ENCODE measurements around the gene FAM53B. TPM values are rescaled to one million over a fixed set of nuclear protein-coding genes. Genes with fewer than 3 reads are reported as not detected.
"Not testable (repeated sequence)": the region's sequence is repeated elsewhere in the genome, so short reads cannot be mapped to it uniquely, and the experiment has no call there.

FAM53B gene
- total and polyA plus RNA-seq, 4 donors: 21.8 to 31.2 (median 29.7) TPM

GRCh38 chr10:124612611-124613498 lies 131.3 kb downstream of the FAM53B start:
- Histone ChIP-seq H3K27ac (ENCODE audit: low read depth, low read length) (no peak overlapping the region), H3K27me3 (ENCODE audit: control insufficient read depth, insufficient read depth, low read length) (no peaks in the 10 kb centered on the region), H3K4me1 (ENCODE audit: control insufficient read depth, insufficient read depth, low read length) (peaks cover 47% of the 10 kb centered on the region), H3K9me3 (ENCODE audit: control insufficient read depth, insufficient read depth, low read length) (no peaks in the 10 kb centered on the region), H3K4me3 (ENCODE audit: low read depth, low read length) (no peak overlapping the region), H3K36me3 (ENCODE audit: control insufficient read depth, insufficient read depth, low read length) (peaks cover 69% of the 10 kb centered on the region)
- 61% methylated on average over 14 of the region's 18 CpGs for WGBS (ENCODE audit: insufficient coverage)
- DNase-seq (ENCODE audit: low read depth in 4 of 6, low spot score in 6 of 6): no peak

GRCh38 chr10:124611738-124612137 lies 132.4 kb downstream of the FAM53B start:
- H3K36me3 ChIP-seq (ENCODE audit: control insufficient read depth, insufficient read depth, low read length): peaks cover 63% of the 10 kb centered on the region
- 81% methylated on average over 10 of the region's 11 CpGs for WGBS (ENCODE audit: insufficient coverage)
- no peak overlapping the region for H3K4me3 ChIP-seq (ENCODE audit: low read depth, low read length)
- H3K27me3 ChIP-seq (ENCODE audit: control insufficient read depth, insufficient read depth, low read length): no peaks in the 10 kb centered on the region
- H3K4me1 ChIP-seq (ENCODE audit: control insufficient read depth, insufficient read depth, low read length): peaks cover 57% of the 10 kb centered on the region
- no peak for DNase-seq (ENCODE audit: low read depth in 4 of 6, low spot score in 6 of 6)
- H3K9me3 ChIP-seq (ENCODE audit: control insufficient read depth, insufficient read depth, low read length): no peaks in the 10 kb centered on the region
- no peak overlapping the region for H3K27ac ChIP-seq (ENCODE audit: low read depth, low read length)

GRCh38 chr10:124610851-124611250 lies 133.3 kb downstream of the FAM53B start:
- peaks cover 61% of the 10 kb centered on the region for H3K36me3 ChIP-seq (ENCODE audit: control insufficient read depth, insufficient read depth, low read length)

DNA sequence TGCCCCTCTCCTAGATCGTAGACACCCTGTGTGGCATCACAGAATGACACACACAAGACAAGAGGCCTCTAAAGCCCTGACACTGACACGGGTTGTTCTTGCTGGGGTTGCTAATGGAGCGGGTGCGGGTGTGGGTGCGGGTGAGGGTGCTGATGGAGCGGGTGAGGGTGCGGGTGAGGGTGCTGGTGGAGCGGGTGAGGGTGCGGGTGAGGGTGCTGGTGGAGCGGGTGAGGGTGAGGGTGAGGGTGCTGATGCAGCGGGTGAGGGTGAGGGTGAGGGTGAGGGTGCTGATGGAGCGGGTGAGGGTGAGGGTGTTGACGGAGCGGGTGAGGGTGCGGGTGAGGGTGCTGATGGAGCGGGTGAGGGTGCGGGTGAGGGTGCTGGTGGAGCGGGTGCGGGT lies 134.0 kb downstream of the FAM53B start:
- H3K9me3 ChIP-seq (ENCODE audit: control insufficient read depth, insufficient read depth, low read length); H3K4me3 ChIP-seq (ENCODE audit: low read depth, low read length); DNase-seq (ENCODE audit: low read depth in 4 of 6, low spot score in 6 of 6); H3K27ac ChIP-seq (ENCODE audit: low read depth, low read length); H3K27me3 ChIP-seq (ENCODE audit: control insufficient read depth, insufficient read depth, low read length): not testable (repeated sequence)
- WGBS (ENCODE audit: insufficient coverage): 94% methylated on average over 14 of the region's 19 CpGs
- Histone ChIP-seq H3K4me1 (ENCODE audit: control insufficient read depth, insufficient read depth, low read length) (peaks cover 64% of the 10 kb centered on the region), H3K36me3 (ENCODE audit: control insufficient read depth, insufficient read depth, low read length) (peaks cover 58% of the 10 kb centered on the region)

More at GRCh38 chr10:124610851-124611250, 133.3 kb downstream of the FAM53B start:
- DNase-seq (ENCODE audit: low read depth in 4 of 6, low spot score in 6 of 6); H3K4me3 ChIP-seq (ENCODE audit: low read depth, low read length); H3K27me3 ChIP-seq (ENCODE audit: control insufficient read depth, insufficient read depth, low read length); H3K27ac ChIP-seq (ENCODE audit: low read depth, low read length); H3K9me3 ChIP-seq (ENCODE audit: control insufficient read depth, insufficient read depth, low read length): not testable (repeated sequence)
- H3K4me1 ChIP-seq (ENCODE audit: control insufficient read depth, insufficient read depth, low read length): peaks cover 58% of the 10 kb centered on the region
- 94% methylated on average over 10 of the region's 17 CpGs for WGBS (ENCODE audit: insufficient coverage)

- Histone ChIP-seq H3K27me3 (ENCODE audit: control insufficient read depth, insufficient read depth, low read length) (no peaks in the 10 kb centered on the region), H3K9me3 (ENCODE audit: control insufficient read depth, insufficient read depth, low read length) (no peaks in the 10 kb centered on the region), H3K4me3 (ENCODE audit: low read depth, low read length) (no peak overlapping the region), H3K4me1 (ENCODE audit: control insufficient read depth, insufficient read depth, low read length) (peaks cover 69% of the 10 kb centered on the region), H3K27ac (ENCODE audit: low read depth, low read length) (no peak overlapping the region), H3K36me3 (ENCODE audit: control insufficient read depth, insufficient read depth, low read length) (peaks cover 54% of the 10 kb centered on the region)
- no peak for DNase-seq (ENCODE audit: low read depth in 4 of 6, low spot score in 6 of 6)
- 88% methylated on average over 11 of the region's 11 CpGs for WGBS (ENCODE audit: insufficient coverage)
Measured at GRCh38 chr10:124609698-124610097, 134.5 kb downstream of the FAM53B start.

GRCh38 chr10:124608093-124608721 lies 136.0 kb downstream of the FAM53B start:
- Histone ChIP-seq H3K27me3 (ENCODE audit: control insufficient read depth, insufficient read depth, low read length) (no peaks in the 10 kb centered on the region), H3K4me1 (ENCODE audit: control insufficient read depth, insufficient read depth, low read length) (peaks cover 73% of the 10 kb centered on the region)

DNA sequence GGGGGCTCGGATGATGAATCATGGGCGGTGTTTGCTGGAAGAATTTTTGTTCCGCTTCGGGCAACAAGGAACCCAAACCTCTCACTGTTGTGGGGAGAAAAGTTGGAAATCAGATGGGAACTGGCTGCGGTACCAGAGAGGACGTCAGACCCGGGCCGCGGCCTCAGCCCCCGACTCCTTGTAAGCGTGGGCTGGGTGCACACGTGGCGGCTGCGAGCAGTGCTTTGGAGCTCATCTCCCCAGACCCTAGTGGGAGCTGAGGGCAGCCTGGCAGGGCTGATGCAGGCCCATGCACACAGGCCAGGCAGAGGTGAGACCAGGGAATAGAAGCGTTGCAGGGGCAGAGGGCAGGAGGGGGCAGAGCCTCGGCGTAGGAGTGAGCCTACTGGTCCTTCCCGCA lies 136.5 kb downstream of the FAM53B start:
- WGBS (ENCODE audit: insufficient coverage): 80% methylated on average over 14 of the region's 18 CpGs
- Histone ChIP-seq H3K9me3 (ENCODE audit: control insufficient read depth, insufficient read depth, low read length) (no peaks in the 10 kb centered on the region), H3K27me3 (ENCODE audit: control insufficient read depth, insufficient read depth, low read length) (no peaks in the 10 kb centered on the region), H3K4me3 (ENCODE audit: low read depth, low read length) (no peak overlapping the region), H3K36me3 (ENCODE audit: control insufficient read depth, insufficient read depth, low read length) (peaks cover 55% of the 10 kb centered on the region), H3K27ac (ENCODE audit: low read depth, low read length) (no peak overlapping the region), H3K4me1 (ENCODE audit: control insufficient read depth, insufficient read depth, low read length) (peaks cover 74% of the 10 kb centered on the region)
- no peak for DNase-seq (ENCODE audit: low read depth in 4 of 6, low spot score in 6 of 6)

More at GRCh38 chr10:124608093-124608721, 136.0 kb downstream of the FAM53B start:
- Histone ChIP-seq H3K4me3 (ENCODE audit: low read depth, low read length) (no peak overlapping the region), H3K27ac (ENCODE audit: low read depth, low read length) (no peak overlapping the region), H3K9me3 (ENCODE audit: control insufficient read depth, insufficient read depth, low read length) (no peaks in the 10 kb centered on the region), H3K36me3 (ENCODE audit: control insufficient read depth, insufficient read depth, low read length) (peaks cover 55% of the 10 kb centered on the region)
- DNase-seq (ENCODE audit: low read depth in 4 of 6, low spot score in 6 of 6): no peak
- 94% methylated on average over 14 of the region's 14 CpGs for whole genome bisulfite sequencing (ENCODE audit: insufficient coverage)

GRCh38 chr10:124606822-124607221 lies 137.4 kb downstream of the FAM53B start:
- Histone ChIP-seq H3K36me3 (ENCODE audit: control insufficient read depth, insufficient read depth, low read length) (peaks cover 52% of the 10 kb centered on the region), H3K9me3 (ENCODE audit: control insufficient read depth, insufficient read depth, low read length) (no peaks in the 10 kb centered on the region), H3K4me1 (ENCODE audit: control insufficient read depth, insufficient read depth, low read length) (peaks cover 66% of the 10 kb centered on the region), H3K4me3 (ENCODE audit: low read depth, low read length) (no peak overlapping the region), H3K27ac (ENCODE audit: low read depth, low read length) (no peak overlapping the region), H3K27me3 (ENCODE audit: control insufficient read depth, insufficient read depth, low read length) (no peaks in the 10 kb centered on the region)
- DNase-seq (ENCODE audit: low read depth in 4 of 6, low spot score in 6 of 6): no peak
- WGBS (ENCODE audit: insufficient coverage): 34% methylated on average over 10 of the region's 10 CpGs

DNA sequence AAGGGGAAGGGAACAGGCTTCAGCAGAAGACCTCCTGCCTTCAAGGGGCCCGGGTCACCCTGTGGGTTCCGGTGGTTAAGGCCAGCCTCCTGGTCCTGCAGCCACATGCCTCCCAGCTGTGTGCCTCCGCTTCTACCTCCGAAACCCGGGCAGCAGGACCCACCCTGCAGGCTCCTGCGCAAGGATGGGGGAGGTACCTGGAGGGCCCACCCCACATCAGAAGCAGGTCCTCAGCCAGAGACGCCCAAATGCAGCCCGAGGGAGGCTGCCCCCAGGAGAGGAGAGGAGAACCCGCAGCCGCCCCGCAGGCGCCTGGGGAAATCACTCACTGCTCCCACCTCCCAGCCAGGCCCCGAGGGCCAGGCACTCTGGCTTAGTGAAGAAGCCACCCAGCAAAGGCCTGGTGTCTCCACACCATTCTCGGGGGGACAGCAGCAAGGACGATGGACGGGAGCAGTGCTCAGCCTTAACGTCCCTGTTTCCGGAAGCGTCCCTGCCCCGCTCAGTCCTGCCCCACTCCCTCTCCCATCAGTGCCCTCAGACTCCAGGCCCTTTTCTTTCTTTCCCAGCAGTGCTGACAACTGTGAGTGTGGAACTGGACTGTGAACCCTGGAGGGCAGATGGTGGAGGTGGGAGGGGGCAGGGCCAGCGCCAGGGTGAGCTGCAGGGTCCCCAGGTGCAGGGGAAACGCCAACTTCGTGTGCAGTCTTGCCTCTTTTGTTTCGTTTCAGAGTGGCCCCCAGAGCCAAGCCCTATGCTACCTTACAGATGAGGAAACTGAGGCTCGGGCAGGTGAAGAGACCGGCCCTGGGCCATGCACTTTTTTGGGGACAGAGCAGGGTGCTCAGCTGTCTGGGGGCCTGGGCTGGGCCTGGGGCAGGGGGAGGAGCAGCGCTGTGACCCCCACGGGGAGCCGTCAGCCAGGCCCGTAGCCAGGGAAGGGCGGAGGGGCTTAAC lies 138.0 kb downstream of the FAM53B start:
- 77% methylated on average over 20 of the region's 31 CpGs for WGBS (ENCODE audit: insufficient coverage)
- peaks cover 66% of the 10 kb centered on the region for H3K4me1 ChIP-seq (ENCODE audit: control insufficient read depth, insufficient read depth, low read length)

More for the DNA sequence above, 138.0 kb downstream of the FAM53B start:
- Histone ChIP-seq H3K27ac (ENCODE audit: low read depth, low read length) (peak overlapping the region; percentile 93), H3K4me3 (ENCODE audit: low read depth, low read length) (no peak overlapping the region), H3K36me3 (ENCODE audit: control insufficient read depth, insufficient read depth, low read length) (peaks cover 56% of the 10 kb centered on the region), H3K9me3 (ENCODE audit: control insufficient read depth, insufficient read depth, low read length) (no peaks in the 10 kb centered on the region), H3K27me3 (ENCODE audit: control insufficient read depth, insufficient read depth, low read length) (no peaks in the 10 kb centered on the region)
- DNase-seq (ENCODE audit: low read depth in 4 of 6, low spot score in 6 of 6): no peak
